COLO668 (cell line): ENCODE measurements around the gene PDSS1.
"Not testable (repeated sequence)": the region's sequence is repeated elsewhere in the genome, so short reads cannot be mapped to it uniquely, and the experiment has no call there.

Experiments
- DNase-seq: peaks from one replicate; lab custom pipeline; 2025; ENCODE audit not compliant: unreplicated experiment; lab: John Stamatoyannopoulos, UW

The PDSS1 gene

DNA sequence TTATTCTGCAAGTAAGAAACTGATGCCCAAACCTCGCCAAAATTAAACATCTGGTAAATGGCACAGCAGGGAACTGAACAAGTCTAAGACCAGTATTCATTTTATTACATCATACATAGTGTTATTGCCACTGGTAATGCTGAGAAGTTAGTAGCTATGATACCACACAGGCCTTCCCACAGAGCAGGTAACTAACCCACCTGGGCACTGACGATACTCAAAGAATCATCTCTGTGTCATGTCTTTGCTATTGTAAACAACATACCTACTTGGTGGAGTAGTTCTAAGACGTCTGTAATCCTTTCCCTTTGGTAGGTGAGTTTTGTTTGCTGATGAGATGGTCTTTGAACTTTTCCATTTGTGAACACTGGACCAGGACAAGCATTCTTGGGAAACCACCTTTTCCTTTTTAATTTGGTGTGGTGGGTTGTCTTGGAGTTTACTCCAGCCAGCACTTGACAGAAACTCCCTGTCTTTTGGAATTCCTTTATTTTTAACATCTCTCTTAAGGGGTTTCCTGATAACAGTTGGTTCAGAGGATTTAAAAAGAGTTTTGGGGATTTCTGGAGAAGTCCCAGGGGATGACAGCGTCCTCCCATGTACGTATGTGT, 40.9 kb downstream of the PDSS1 start:
- no peak for DNase-seq

- DNase-seq = no peak
These were observed 41.6 kb downstream of the PDSS1 start for GRCh38 chr10:26739071-26739631.

- DNase-seq = no peak
These were observed 43.9 kb downstream of the PDSS1 start for GRCh38 chr10:26741368-26741767.

DNA sequence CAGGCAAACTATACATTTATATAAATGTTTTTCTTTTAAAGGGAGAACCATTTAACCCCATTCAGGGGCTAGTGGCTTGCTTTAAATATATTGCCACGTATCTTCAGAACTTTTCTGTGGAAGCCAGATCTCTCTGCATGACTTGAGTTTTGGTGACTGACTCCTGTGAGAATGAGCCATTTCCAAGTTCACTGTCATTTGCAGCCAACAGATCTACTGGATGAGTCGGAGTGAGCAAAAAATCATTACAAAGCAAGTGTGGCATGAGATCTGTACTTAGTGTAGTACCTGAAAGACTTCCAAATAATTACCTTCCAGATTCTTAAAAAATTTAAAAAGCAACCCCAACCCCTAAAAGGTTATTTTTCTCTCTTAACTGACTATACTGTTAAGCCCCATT, 45.6 kb downstream of the PDSS1 start:
- no peak for DNase-seq

- DNase-seq = no peak
These were observed 46.3 kb downstream of the PDSS1 start for GRCh38 chr10:26743841-26744240.

GRCh38 chr10:26746061-26746460, 48.6 kb downstream of the PDSS1 start:
- DNase-seq = no peak

DNA sequence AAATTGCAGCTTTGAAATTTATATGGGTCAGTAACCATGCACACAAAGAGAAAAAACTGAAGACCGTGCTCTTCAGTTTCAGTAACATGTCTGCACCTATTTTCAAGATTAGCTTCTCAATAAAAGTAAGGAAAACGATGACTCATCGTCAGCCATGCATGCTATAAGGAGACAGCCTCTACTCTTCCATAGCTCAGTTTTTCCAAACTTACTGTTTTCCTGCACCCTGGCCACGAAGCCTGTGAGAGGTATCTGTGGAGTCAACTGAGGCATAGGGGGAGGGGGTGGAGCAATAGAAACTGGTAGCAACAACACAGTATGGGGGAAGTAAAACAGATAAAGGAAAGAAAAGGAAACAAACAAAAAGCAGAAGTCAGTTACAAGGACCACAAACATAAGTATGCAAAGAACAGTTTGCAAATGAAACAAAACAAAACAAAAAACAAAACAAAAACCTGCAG, 58.0 kb downstream of the PDSS1 start:
- no peak for DNase-seq

DNA sequence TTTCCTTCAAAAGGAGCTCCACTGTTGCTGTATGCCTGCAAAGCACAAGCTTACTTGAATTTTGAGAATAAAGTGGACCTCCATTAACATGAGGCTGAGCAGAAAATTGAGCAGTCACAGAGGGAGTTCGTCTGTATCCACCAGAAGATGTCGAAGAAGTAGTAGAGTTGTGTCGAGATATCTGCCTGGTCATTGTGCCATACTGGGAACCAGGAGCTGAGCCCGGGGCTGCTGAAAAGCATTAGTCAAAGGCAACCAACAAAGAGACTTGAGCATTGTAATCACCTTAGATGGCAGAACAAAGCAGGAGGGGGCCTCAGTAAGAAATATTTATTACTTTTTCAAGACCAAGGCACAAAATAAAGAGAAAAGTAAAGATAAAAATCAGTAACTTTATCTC, 61.5 kb downstream of the PDSS1 start:
- no peak for DNase-seq

DNA sequence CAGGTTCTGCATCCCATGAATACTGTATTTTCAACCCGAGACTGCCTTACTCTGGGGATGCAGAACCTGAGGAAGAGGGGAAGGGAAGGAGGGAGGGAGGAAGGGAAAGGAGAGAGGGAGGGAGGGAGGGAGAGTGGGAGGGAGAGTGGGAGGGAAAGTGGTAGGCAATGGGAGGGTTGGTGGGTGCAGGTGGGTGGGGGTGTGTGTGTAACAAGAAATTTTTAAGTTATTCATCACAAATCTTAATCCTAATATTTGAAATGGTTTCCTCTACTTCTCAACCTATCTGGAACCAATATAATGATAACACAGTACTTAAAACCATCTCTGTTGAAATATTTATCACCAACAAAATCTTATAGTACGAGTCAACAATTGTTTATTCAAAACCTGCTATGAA, 68.0 kb downstream of the PDSS1 start:
- DNase-seq = no peak

- no peak for DNase-seq
These were observed 72.6 kb downstream of the PDSS1 start for GRCh38 chr10:26770069-26770468.

GRCh38 chr10:26773633-26774032, 76.1 kb downstream of the PDSS1 start:
- DNase-seq = no peak

GRCh38 chr10:26776258-26776657, 78.8 kb downstream of the PDSS1 start:
- no peak for DNase-seq

- DNase-seq = no peak
These were observed 80.2 kb downstream of the PDSS1 start for GRCh38 chr10:26777686-26778085.

GRCh38 chr10:26779176-26779860, 81.8 kb downstream of the PDSS1 start:
- DNase-seq = no peak

DNA sequence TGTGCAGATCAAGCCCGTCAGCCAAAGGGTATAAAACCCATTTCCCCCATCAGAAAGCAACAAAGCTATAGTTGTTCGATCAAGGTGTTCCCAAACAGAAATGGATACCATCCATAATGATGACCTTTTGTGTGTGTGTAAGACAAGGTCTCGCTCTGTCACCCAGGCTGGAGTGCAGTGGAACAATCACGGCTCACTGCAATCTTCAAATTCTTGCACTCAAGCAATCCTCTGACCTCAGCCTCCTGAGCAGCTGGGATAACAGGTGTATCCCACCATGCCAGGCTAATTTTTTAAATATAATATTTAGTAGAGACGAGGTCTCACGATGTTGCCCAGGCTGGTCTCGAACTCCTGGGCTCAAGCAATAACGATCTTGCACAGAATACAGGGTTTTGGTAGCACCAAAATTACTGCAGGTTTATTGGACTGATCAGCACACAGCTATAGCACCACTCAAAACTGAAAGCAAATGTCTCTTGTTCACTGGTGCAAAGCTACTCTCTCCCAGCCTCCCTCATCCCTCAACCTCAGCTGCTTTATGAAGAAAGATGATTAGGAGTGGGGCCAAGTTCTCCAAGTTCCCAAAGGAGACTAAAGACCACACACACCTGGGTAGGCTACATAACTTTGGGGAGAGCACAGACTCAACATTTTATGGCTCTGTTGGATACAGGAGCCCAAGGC, 82.7 kb downstream of the PDSS1 start:
- DNase-seq = no peak

GRCh38 chr10:26780793-26781601, 83.5 kb downstream of the PDSS1 start:
- DNase-seq = no peak

DNA sequence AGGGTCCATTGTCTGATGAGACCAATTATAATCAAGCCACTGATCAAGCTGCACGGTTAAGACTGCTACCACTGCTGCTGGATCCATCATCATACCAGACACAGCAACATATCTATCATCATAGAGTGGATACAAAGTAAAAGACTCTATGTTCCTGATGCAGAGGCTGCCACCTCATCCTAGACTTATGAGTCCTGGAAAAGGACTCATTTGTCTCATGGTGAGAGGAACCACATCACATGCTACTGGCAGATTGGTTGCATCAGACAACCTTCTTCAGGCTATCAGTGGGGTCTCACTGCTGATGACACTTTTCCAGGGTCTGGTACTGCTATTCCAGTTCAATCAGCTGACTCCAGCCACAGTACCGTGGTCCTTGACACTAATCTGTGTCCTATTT, 84.3 kb downstream of the PDSS1 start:
- no peak for DNase-seq

- no peak for DNase-seq
These were observed 89.9 kb downstream of the PDSS1 start for GRCh38 chr10:26787362-26787761.

- DNase-seq = not testable (repeated sequence)
These were observed 92.3 kb downstream of the PDSS1 start for GRCh38 chr10:26789779-26790178.

DNA sequence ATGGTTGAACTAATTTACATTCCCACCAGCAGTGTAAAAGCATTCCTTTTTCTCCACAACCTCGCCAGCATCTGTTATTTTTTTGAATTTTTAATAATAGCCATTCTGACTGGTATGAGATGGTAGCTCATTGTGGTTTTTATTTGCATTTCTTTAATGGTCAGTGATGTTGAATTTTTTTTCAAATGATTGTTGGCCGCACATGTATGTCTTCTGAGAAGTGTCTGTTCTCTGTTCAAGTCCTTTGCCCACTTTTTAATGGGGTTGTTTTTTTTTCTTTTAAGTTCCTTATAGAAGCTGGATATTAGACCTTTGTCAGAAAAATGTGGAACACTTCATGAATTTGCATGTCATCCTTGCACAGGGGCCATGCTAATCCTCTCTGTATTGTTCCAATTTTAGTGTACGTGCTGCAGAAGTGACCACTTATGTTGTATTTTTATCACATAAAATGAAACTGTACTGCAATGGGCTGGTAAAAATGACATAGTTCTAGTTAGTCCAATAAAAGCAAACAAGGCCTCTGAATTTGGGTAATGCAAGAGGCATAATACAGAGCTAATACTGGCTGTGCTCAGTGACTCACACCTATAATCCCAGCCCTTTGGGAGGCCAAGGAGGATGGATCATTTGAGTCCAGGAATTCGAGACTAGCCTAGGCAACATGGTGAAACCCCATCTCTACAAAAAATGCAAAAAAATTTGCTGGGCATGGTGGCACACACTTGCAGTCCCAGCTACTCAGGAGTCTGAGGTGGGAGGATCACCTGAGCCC, 92.9 kb downstream of the PDSS1 start:
- DNase-seq = no peak
